HepG2 (cell line): ENCODE measurements around the gene RAB17. TPM values are rescaled to one million over a fixed set of nuclear protein-coding genes. Genes with fewer than 3 reads are reported as not detected.

ENCODE experiments used
- ATAC-seq: fragments of 200-7000 bp; cut with Tn5 transposase; 3 replicates; pipeline ENCODE4 v1.9.1; 2020; ENCODE audit warnings: mild to moderate bottlenecking, moderate library complexity
- BruUV-seq: library from RNA; stranded (reverse); fragments of 400-500 nt; replicated peaks from 2 replicates; lab custom pipeline; 2021; lab: Mats Ljungman, UMichigan
- CTCF ChIA-PET: fragments of 300-600 bp; formaldehyde crosslinking; extraction: SDS; loops from one replicate; lab custom pipeline; 2021; ENCODE audit warnings: low total read pairs, inconsistent platforms, low intra/inter-chr PET ratio; lab: Yijun Ruan, JAX
- POLR2A ChIA-PET: fragments of 350-600 bp; sonication (Branson Sonifier 250); formaldehyde crosslinking; loops from one replicate; lab custom pipeline; 2020; ENCODE audit warnings: antibody characterized with exemption, inconsistent platforms; lab: Yijun Ruan, JAX
- DNase-seq: peaks from one replicate; pipeline ENCODE4 v3.0.0-alpha.2; 2015; ENCODE audit warnings: low spot score
- FAIRE-seq: peaks from 3 replicates; lab custom pipeline; 2011; peaks lifted over from hg19 to GRCh38; lab: Jason Lieb, UNC
- H2AFZ ChIP-seq: one replicate; pipeline ENCODE4 v1.6.1; 2011; ENCODE audit warnings: low read length, inconsistent platforms
- H3K27ac ChIP-seq: fragments of 300-600 bp; 3 replicates; pipeline ENCODE4 v1.8.0; 2011; ENCODE audit warnings: mixed run types, mild to moderate bottlenecking, mixed read lengths, low read length, inconsistent platforms; ENCODE audit not compliant: insufficient read depth; ENCODE audit errors: extremely low read length
- H3K27me3 ChIP-seq, 2 experiments: fragments of 200-600 bp in 1 of 2; 2 replicates in 1 of 2; 3 replicates in 1 of 2; pipeline versions ENCODE4 v1.6.0 to v1.8.0; 2011; ENCODE audit warnings: low read length in 2 of 2, mild to moderate bottlenecking in 2 of 2, moderate library complexity in 2 of 2, inconsistent platforms in 1 of 2; ENCODE audit not compliant: insufficient read depth in 2 of 2, control insufficient read depth in 1 of 2
- H3K36me3 ChIP-seq, 2 experiments: fragments of 200-600 bp in 1 of 2; replicated peaks in 1 of 2; 2 replicates in 1 of 2; 3 replicates in 1 of 2; pipeline versions ENCODE4 v1.5.1 to v1.8.0; 2011; ENCODE audit warnings: low read length in 2 of 2, inconsistent platforms in 1 of 2; ENCODE audit not compliant: insufficient read depth in 2 of 2, control insufficient read depth in 1 of 2
- H3K4me1 ChIP-seq: 2 replicates; pipeline ENCODE4 v1.5.1; 2012; ENCODE audit warnings: low read length, inconsistent platforms; ENCODE audit not compliant: insufficient read depth
- H3K4me2 ChIP-seq: 2 replicates; pipeline ENCODE4 v1.6.0; 2011; ENCODE audit warnings: low read depth, low read length, inconsistent platforms
- H3K4me3 ChIP-seq, 3 experiments: fragments of 200-600 bp in 1 of 3; sonication (generic), shearing (Covaris generic) in 1 of 3; replicated peaks in 1 of 3; 2 replicates each; pipeline ENCODE4 v1.5.1; 2011 to 2016; ENCODE audit warnings: low read length in 3 of 3, inconsistent platforms in 2 of 3, low read depth in 2 of 3, mild to moderate bottlenecking in 2 of 3, control low read depth in 1 of 3, mixed read lengths in 1 of 3; ENCODE audit not compliant: insufficient read depth in 1 of 3
- H3K79me2 ChIP-seq: one replicate; pipeline ENCODE4 v1.6.1; 2011; ENCODE audit warnings: low read length, inconsistent platforms; ENCODE audit not compliant: insufficient read depth
- H3K9ac ChIP-seq: 2 replicates; pipeline ENCODE4 v1.6.0; 2011; ENCODE audit warnings: mild to moderate bottlenecking, low read depth, low read length, inconsistent platforms; ENCODE audit not compliant: insufficient read depth
- H3K9me3 ChIP-seq: 2 replicates; pipeline ENCODE4 v1.5.1; 2012; ENCODE audit warnings: mild to moderate bottlenecking, low read length
- H4K20me1 ChIP-seq: 2 replicates; pipeline ENCODE4 v1.6.0; 2011; ENCODE audit warnings: inconsistent platforms, mild to moderate bottlenecking, low read length, moderate library complexity; ENCODE audit not compliant: insufficient read depth
- ETS1 ChIP-seq: sonication (generic); formaldehyde crosslinking; IDR thresholded peaks from 2 replicates; pipeline ENCODE4 v1.4.0; 2020; ENCODE audit warnings: missing genetic modification reagents
- FOXA1 ChIP-seq, 2 experiments: fragments of 450-650 bp in 1 of 2; sonication (generic) in 1 of 2; formaldehyde crosslinking in 1 of 2; IDR thresholded peaks; 2 replicates each; pipeline versions ENCODE4 v1.4.0 to v1.6.1; 2016 to 2020; ENCODE audit warnings: missing genetic modification reagents in 1 of 2
- HMGXB4 ChIP-seq, 2 experiments: sonication (generic) in 1 of 2; formaldehyde crosslinking in 1 of 2; IDR thresholded peaks; 2 replicates each; pipeline versions ENCODE4 v1.4.0 to v1.6.1; 2018 to 2020; ENCODE audit warnings: missing genetic modification reagents in 2 of 2, borderline replicate concordance in 1 of 2, low read depth in 1 of 2, mild to moderate bottlenecking in 1 of 2, missing biosample characterization in 1 of 2
- KDM5A ChIP-seq: fragments of 200-600 bp; sonication (generic); IDR thresholded peaks from 2 replicates; pipeline ENCODE4 v1.7.0; 2018; ENCODE audit warnings: antibody characterized with exemption, mild to moderate bottlenecking, low read length, borderline replicate concordance
- MXD3 ChIP-seq: IDR thresholded peaks from 2 replicates; pipeline ENCODE4 v1.6.1; 2016; ENCODE audit warnings: mild to moderate bottlenecking, missing biosample characterization, missing genetic modification reagents
- NPAS2 ChIP-seq: sonication (generic); formaldehyde crosslinking; IDR thresholded peaks from 2 replicates; pipeline ENCODE4 v1.8.0; 2022; ENCODE audit warnings: mild to moderate bottlenecking, missing genetic modification reagents, borderline replicate concordance
- PHF21A ChIP-seq: sonication (generic); formaldehyde crosslinking; IDR thresholded peaks from 2 replicates; pipeline ENCODE4 v1.5.0; 2020; ENCODE audit warnings: mild to moderate bottlenecking, missing genetic modification reagents
- PITX1 ChIP-seq: sonication (generic); formaldehyde crosslinking; IDR thresholded peaks from 2 replicates; pipeline ENCODE4 v1.5.1; 2020; ENCODE audit warnings: mild to moderate bottlenecking, missing genetic modification reagents
- PTBP1 ChIP-seq: fragments of 200-400 bp; formaldehyde crosslinking; IDR thresholded peaks from 2 replicates; pipeline ENCODE4 v1.6.1; 2018; ENCODE audit warnings: low read length, low read depth; ENCODE audit not compliant: poor library complexity, severe bottlenecking
- RBFOX2 ChIP-seq: fragments of 200-400 bp; formaldehyde crosslinking; IDR thresholded peaks from 2 replicates; pipeline ENCODE4 v1.6.1; 2017; ENCODE audit warnings: low read depth, mild to moderate bottlenecking, low read length
- SYNCRIP ChIP-seq: fragments of 200-400 bp; formaldehyde crosslinking; IDR thresholded peaks from 2 replicates; pipeline ENCODE4 v1.6.1; 2018; ENCODE audit warnings: mild to moderate bottlenecking, low read depth, low read length; ENCODE audit not compliant: insufficient read depth
- ZBTB4 ChIP-seq: sonication (generic); formaldehyde crosslinking; IDR thresholded peaks from 2 replicates; pipeline ENCODE4 v1.4.0; 2020; ENCODE audit warnings: missing genetic modification reagents, mild to moderate bottlenecking, borderline replicate concordance
- ZNF292 ChIP-seq: sonication (generic); formaldehyde crosslinking; IDR thresholded peaks from 2 replicates; pipeline ENCODE4 v1.8.1; 2022; ENCODE audit warnings: mild to moderate bottlenecking, low read depth, missing genetic modification reagents, borderline replicate concordance
- ZNF773 ChIP-seq: sonication (generic); formaldehyde crosslinking; IDR thresholded peaks from 2 replicates; pipeline ENCODE4 v1.4.0; 2020; ENCODE audit warnings: missing genetic modification reagents, borderline replicate concordance
- ZNF841 ChIP-seq: sonication (generic); formaldehyde crosslinking; IDR thresholded peaks from 2 replicates; pipeline ENCODE4 v1.8.1; 2023; ENCODE audit warnings: missing genetic modification reagents, borderline replicate concordance
- WGBS: methylation state at CpG from one replicate; pipeline ENCODE4 v1.1.6; 2017; ENCODE audit warnings: low lambda C conversion rate; 5-methylcytosine and 5-hydroxymethylcytosine counted together
- in situ Hi-C: cut with HindIII; loops from 2 replicates; pipeline ENCODE4 v1.10.0; 2017; ENCODE audit warnings: low pct_unique_long_range_greater_than_20kb; ENCODE audit not compliant: extremely low pct_ligation_motif_present
- intact Hi-C: fragments of 100-400 bp; cut with micrococcal nuclease; formaldehyde crosslinking; loops from one replicate; pipeline ENCODE4 v1.10.0; 2022; ENCODE audit not compliant: unreplicated experiment
- polyA plus RNA-seq, 8 experiments: library from polyadenylated mRNA; depleted of rRNA in 3 of 8; stranded (reverse) in 7 of 8; unstranded in 1 of 8; fragments of >200 nt; fragmentation: Illumina TruSeq in 4 of 8; extraction: Trizol in 4 of 8; gene quantifications; 2 replicates each; pipeline versions ENCODE4 v1.2.1 to v1.2.3, GENCODE V29; 2011 to 2016; ENCODE audit warnings: low read depth in 4 of 8, missing spikeins in 1 of 8, mixed read lengths in 1 of 8; ENCODE audit not compliant: insufficient read depth in 1 of 8
- total RNA-seq, 5 experiments: library from RNA; depleted of rRNA; stranded (reverse); fragments of >200 nt; fragmentation: Illumina TruSeq; extraction: Trizol; gene quantifications; 2 replicates each; pipeline ENCODE4 v1.2.3, GENCODE V29; 2016; ENCODE audit warnings: low read depth in 1 of 5

The RAB17 gene
- total and polyA plus RNA-seq, 2 of the 13 experiments (the other 11 are each of a cell fraction or from before 2014, with no cell fraction given) = 68.0 to 124 TPM

GRCh38 chr2:237573721-237574415 is 16.7 kb downstream of the RAB17 start:
- Histone ChIP-seq H3K79me2 (no peaks in the 10 kb centered on the region), H4K20me1 (no peaks in the 10 kb centered on the region), H3K4me1 (peaks cover 19% of the 10 kb centered on the region), H3K4me2 (no peak overlapping the region), H3K9ac (no peak overlapping the region), H3K4me3 (no peak overlapping the region), H3K27ac (no peak overlapping the region), H2AFZ (no peak overlapping the region), H3K36me3 (peaks cover 6 to 26% of the 10 kb centered on the region in 2 experiments), H3K27me3 (peaks cover 0 to 2% of the 10 kb centered on the region in 2 experiments; a peak in 1 of 5 replicates), H3K9me3 (no peaks in the 10 kb centered on the region)
- ChIA-PET POLR2A (interaction anchor here (1.2 kb wide), 1 partner anchor 61 kb away, joined by 3 read pairs; no protein-coding TSS in a partner anchor), CTCF (interaction anchor here (3.0 to 4.9 kb wide), 2 partner anchors 62 to 102 kb away, joined by 31 to 109 read pairs; no protein-coding TSS in a partner anchor)
- no TSS peak for BruUV-seq
- 89% methylated on average over 8 of the region's 8 CpGs for WGBS
- DNase-seq (no peak), ATAC-seq (no peak), FAIRE-seq (no peak)
- intact Hi-C loops (loop anchor here (2.0 kb wide), 2 partner anchors 153 to 171 kb away; no protein-coding TSS in a partner anchor), in situ Hi-C loops (loop anchor here (5.0 kb wide), 2 partner anchors 62 to 417 kb away; no protein-coding TSS in a partner anchor)
- TF ChIP-seq NPAS2 (CRISPR knock-in tag) (no peak), ETS1 (CRISPR knock-in tag) (no peak), ZNF773 (no peak), ZNF841 (CRISPR knock-in tag) (no peak), PITX1 (CRISPR knock-in tag) (no peak), PHF21A (CRISPR knock-in tag) (0 out of 2 replicates have a peak, but pooled peaks have one; percentile 22), SYNCRIP (no peak), ZNF292 (CRISPR knock-in tag) (no peak), MXD3 (no peak), HMGXB4 (CRISPR knock-in tag; IDR thresholded peaks at IDR 0.05; ENCODE audit: borderline replicate concordance in 1 of 2, low read depth in 1 of 2) (no peak), PTBP1 (no peak), FOXA1 (IDR thresholded peaks at IDR 0.05) (no peak), FOXA1 (CRISPR knock-in tag; IDR thresholded peaks at IDR 0.05) (0 out of 2 replicates have a peak, but pooled peaks have one; percentile 13), ZBTB4 (CRISPR knock-in tag) (no peak), KDM5A (no peak), RBFOX2 (0 out of 2 replicates have a peak, but pooled peaks have one; percentile 21)
